Neural progenitor cell (in vitro differentiated cells): Measurements from ENCODE around the gene AP2B1. TPM values are rescaled to one million over a fixed set of nuclear protein-coding genes. Genes with fewer than 3 reads are reported as not detected.
A peak's percentile ranks its signal among the peaks of the same experiment; 100 is the strongest.

Experiments
- DNase-seq: peaks from one replicate; pipeline ENCODE4 v3.0.0-alpha.2; 2016; ENCODE audit warnings: low spot score
- H2AFZ ChIP-seq: fragments of 200-600 bp; sonication (generic); replicated peaks from 2 replicates; pipeline ENCODE4 v1.6.1; 2016; ENCODE audit warnings: antibody characterized with exemption
- H3F3A ChIP-seq: fragments of 200-600 bp; sonication (generic); 2 replicates; pipeline ENCODE4 v1.6.1; 2016; ENCODE audit warnings: antibody characterized with exemption, low read depth
- H3K27ac ChIP-seq: fragments of 200-600 bp; sonication (generic); 2 replicates; pipeline ENCODE4 v1.5.1; 2016; ENCODE audit warnings: mild to moderate bottlenecking
- H3K27me3 ChIP-seq: fragments of 200-600 bp; sonication (generic); 2 replicates; pipeline ENCODE4 v1.6.1; 2016; ENCODE audit warnings: mild to moderate bottlenecking, moderate library complexity
- H3K36me3 ChIP-seq: fragments of 200-600 bp; sonication (generic); 2 replicates; pipeline ENCODE4 v1.5.1; 2016
- H3K4me1 ChIP-seq: fragments of 200-600 bp; sonication (generic); 2 replicates; pipeline ENCODE4 v1.6.1; 2016; ENCODE audit warnings: mixed run types
- H3K4me2 ChIP-seq: fragments of 200-600 bp; sonication (generic); 2 replicates; pipeline ENCODE4 v1.6.1; 2016
- H3K4me3 ChIP-seq: fragments of 200-600 bp; sonication (generic); 2 replicates; pipeline ENCODE4 v1.5.1; 2016
- H3K79me2 ChIP-seq: fragments of 200-600 bp; sonication (generic); 2 replicates; pipeline ENCODE4 v1.6.1; 2016; ENCODE audit warnings: low read depth
- H3K9ac ChIP-seq: fragments of 200-600 bp; sonication (generic); 2 replicates; pipeline ENCODE4 v1.6.1; 2016
- H3K9me3 ChIP-seq: fragments of 200-600 bp; sonication (generic); 2 replicates; pipeline ENCODE4 v1.5.1; 2016; ENCODE audit warnings: low read depth
- H4K20me1 ChIP-seq: fragments of 200-600 bp; sonication (generic); 2 replicates; pipeline ENCODE4 v1.6.1; 2016; ENCODE audit warnings: low read depth
- H3K27ac Mint-ChIP-seq: 3 replicates; pipeline ENCODE4 v1.8.0; 2021; ENCODE audit warnings: mixed read lengths
- H3K27me3 Mint-ChIP-seq: 2 replicates; pipeline ENCODE4 v1.8.0; 2022; ENCODE audit warnings: low read depth, mild to moderate bottlenecking, inconsistent platforms, moderate library complexity, mixed read lengths; ENCODE audit not compliant: insufficient read depth
- H3K36me3 Mint-ChIP-seq: 3 replicates; pipeline ENCODE4 v1.8.0; 2021; ENCODE audit warnings: mixed read lengths
- H3K4me1 Mint-ChIP-seq: 3 replicates; pipeline ENCODE4 v1.8.0; 2021; ENCODE audit warnings: mixed read lengths
- H3K4me3 Mint-ChIP-seq: 3 replicates; pipeline ENCODE4 v1.8.0; 2021; ENCODE audit warnings: mild to moderate bottlenecking, moderate library complexity, mixed read lengths
- H3K9me3 Mint-ChIP-seq: 3 replicates; pipeline ENCODE4 v1.8.0; 2020; ENCODE audit warnings: mixed read lengths
- CTCF ChIP-seq: fragments of 200-600 bp; sonication (generic); IDR thresholded peaks from 2 replicates; pipeline ENCODE4 v1.5.1; 2017; ENCODE audit warnings: antibody characterized with exemption, mild to moderate bottlenecking
- EZH2 ChIP-seq: fragments of 200-600 bp; sonication (generic); IDR thresholded peaks from 2 replicates; pipeline ENCODE4 v1.6.1; 2017; ENCODE audit warnings: antibody characterized with exemption, mild to moderate bottlenecking, moderate library complexity
- EZH2phosphoT487 ChIP-seq: fragments of 200-600 bp; sonication (generic); IDR thresholded peaks from 2 replicates; pipeline ENCODE4 v1.6.1; 2017; ENCODE audit warnings: antibody characterized with exemption
- total RNA-seq: library from RNA; depleted of rRNA; stranded (reverse); fragments of >200 nt; gene quantifications from 2 replicates; pipeline ENCODE4 v1.2.3, GENCODE V29; 2015; ENCODE audit warnings: low replicate concordance

AP2B1 gene
- total RNA-seq, 1 donor from 2014 or later: 125 TPM

- H3K4me3 Mint-ChIP-seq: no peak overlapping the region
These were observed 25.9 kb downstream of the AP2B1 start for GRCh38 chr17:35612924-35613521.

GRCh38 chr17:35614810-35615209 lies 27.7 kb downstream of the AP2B1 start:
- Mint-ChIP-seq H3K4me1 (no peaks in the 10 kb centered on the region), H3K4me3 (no peak overlapping the region), H3K27ac (no peak overlapping the region), H3K36me3 (peaks cover 5% of the 10 kb centered on the region), H3K9me3 (no peaks in the 10 kb centered on the region), H3K27me3 (no peaks in the 10 kb centered on the region)
- no peak overlapping the region for H2AFZ ChIP-seq
- H3K36me3 ChIP-seq: peaks cover 3% of the 10 kb centered on the region
- H3K27me3 ChIP-seq: no peaks in the 10 kb centered on the region
- peaks cover 7% of the 10 kb centered on the region for H4K20me1 ChIP-seq
- DNase-seq: no peak
- H3K4me2 ChIP-seq: no peak overlapping the region
- H3K27ac ChIP-seq: no peak overlapping the region
- H3K4me1 ChIP-seq: no peaks in the 10 kb centered on the region
- no peaks in the 10 kb centered on the region for H3K9me3 ChIP-seq
- TF ChIP-seq CTCF: no peak
- no peak for TF ChIP-seq EZH2
- peaks cover 6% of the 10 kb centered on the region for H3K79me2 ChIP-seq
- H3K4me3 ChIP-seq: no peak overlapping the region
- no peak overlapping the region for H3K9ac ChIP-seq
- peaks cover 11% of the 10 kb centered on the region for H3F3A ChIP-seq

More at GRCh38 chr17:35612924-35613521, 25.9 kb downstream of the AP2B1 start:
- Mint-ChIP-seq H3K27me3 (no peaks in the 10 kb centered on the region), H3K9me3 (no peaks in the 10 kb centered on the region), H3K4me1 (no peaks in the 10 kb centered on the region), H3K27ac (no peak overlapping the region), H3K36me3 (peaks cover 11% of the 10 kb centered on the region)
- Histone ChIP-seq H3K79me2 (peaks cover 6% of the 10 kb centered on the region), H3F3A (peaks cover 11% of the 10 kb centered on the region), H3K27me3 (no peaks in the 10 kb centered on the region), H3K4me3 (no peak overlapping the region), H4K20me1 (peaks cover 5% of the 10 kb centered on the region), H3K4me2 (no peak overlapping the region), H3K4me1 (no peaks in the 10 kb centered on the region), H3K9me3 (no peaks in the 10 kb centered on the region), H3K9ac (no peak overlapping the region), H2AFZ (no peak overlapping the region), H3K27ac (no peak overlapping the region), H3K36me3 (peaks cover 3% of the 10 kb centered on the region)
- peak; percentile 66 for DNase-seq
- peak; percentile 79 for TF ChIP-seq CTCF
- no peak for TF ChIP-seq EZH2phosphoT487

- Histone ChIP-seq H3K9ac (no peak overlapping the region), H3K4me2 (no peak overlapping the region), H2AFZ (no peak overlapping the region), H3K27ac (no peak overlapping the region), H3K79me2 (peaks cover 6% of the 10 kb centered on the region), H3K9me3 (no peaks in the 10 kb centered on the region), H3K4me3 (no peak overlapping the region), H3K36me3 (peaks cover 3% of the 10 kb centered on the region), H3K4me1 (no peaks in the 10 kb centered on the region), H3K27me3 (no peaks in the 10 kb centered on the region), H3F3A (peaks cover 11% of the 10 kb centered on the region), H4K20me1 (peaks cover 9% of the 10 kb centered on the region)
- H3K4me1 Mint-ChIP-seq: no peaks in the 10 kb centered on the region
- no peak for DNase-seq
- no peaks in the 10 kb centered on the region for H3K27me3 Mint-ChIP-seq
- no peaks in the 10 kb centered on the region for H3K9me3 Mint-ChIP-seq
- no peak overlapping the region for H3K27ac Mint-ChIP-seq
- no peak overlapping the region for H3K4me3 Mint-ChIP-seq
- no peak for TF ChIP-seq CTCF
- no peak for TF ChIP-seq EZH2phosphoT487
- no peak for TF ChIP-seq EZH2
- H3K36me3 Mint-ChIP-seq: no peaks in the 10 kb centered on the region
These were observed 29.4 kb downstream of the AP2B1 start for GRCh38 chr17:35616536-35616935.
